CD4-positive, alpha-beta T cell treated with Interleukin-1 beta for 1 hour (primary cell): ENCODE results near the gene ZNF19.

Experiments used
- DNase-seq, 2 donors: peaks; one replicate each; pipeline ENCODE4 v3.0.0-alpha.2; 2020 to 2022

The ZNF19 gene

GRCh38 chr16:71484006-71484893 lies 4.9 kb downstream of the ZNF19 start:
- peak; percentile 85 to 89 for DNase-seq

GRCh38 chr16:71482569-71482968 lies 6.6 kb downstream of the ZNF19 start:
- no peak for DNase-seq

DNA sequence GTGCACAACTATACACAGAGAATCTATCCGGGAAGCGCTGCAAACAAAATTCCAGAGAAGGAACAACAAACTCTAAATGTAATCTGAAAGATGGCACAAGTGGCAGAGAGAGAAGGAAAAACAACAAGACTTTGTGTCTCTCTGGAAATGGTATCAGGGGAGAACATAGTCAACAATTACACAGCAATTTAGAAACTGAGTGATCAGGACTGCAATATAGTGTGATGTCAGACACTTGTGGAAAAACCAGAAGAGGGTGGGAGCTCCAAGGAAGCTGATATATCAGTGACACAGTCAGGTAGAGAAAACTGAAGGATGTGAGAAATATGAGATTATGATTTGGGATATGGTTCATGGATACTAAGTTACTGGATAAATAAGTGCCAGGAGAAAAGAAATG lies 8.2 kb downstream of the ZNF19 start:
- no peak for DNase-seq

GRCh38 chr16:71479420-71479819 lies 9.7 kb downstream of the ZNF19 start:
- DNase-seq = no peak

DNA sequence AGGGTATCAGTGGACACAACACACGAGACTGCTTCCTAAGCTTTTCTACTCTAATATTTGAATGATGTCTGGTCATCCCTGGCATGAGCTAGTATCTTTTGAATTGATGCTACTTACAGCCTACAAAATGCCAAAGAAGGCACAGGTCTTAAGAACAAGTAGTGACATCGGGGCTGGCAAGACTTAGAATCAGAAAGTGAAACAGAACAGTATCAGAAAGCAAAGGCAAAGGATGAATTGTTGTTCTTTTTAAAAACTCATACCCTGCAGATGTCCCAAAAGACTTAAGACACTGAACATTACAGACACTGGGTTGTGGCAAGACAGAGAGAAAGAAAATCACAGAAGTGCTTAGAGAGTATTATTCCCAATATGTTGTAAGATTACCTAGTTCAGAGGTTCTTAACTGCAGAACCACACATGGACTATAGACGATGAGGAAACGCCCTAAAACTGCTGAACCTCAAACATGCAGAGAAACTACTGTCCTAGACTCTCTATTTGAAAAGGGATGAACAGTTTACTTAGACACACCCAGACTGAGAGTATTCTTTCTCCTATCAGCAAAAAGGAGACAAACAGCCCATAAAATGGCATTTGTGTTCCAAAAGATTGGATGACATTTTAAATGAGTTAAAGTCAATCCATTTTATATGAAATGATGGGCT lies 12.5 kb downstream of the ZNF19 start:
- no peak for DNase-seq

- no peak for DNase-seq
Measured at GRCh38 chr16:71474864-71475263, 14.3 kb downstream of the ZNF19 start.

- no peak for DNase-seq
Measured at GRCh38 chr16:71473891-71474290, 15.2 kb downstream of the ZNF19 start.

DNA sequence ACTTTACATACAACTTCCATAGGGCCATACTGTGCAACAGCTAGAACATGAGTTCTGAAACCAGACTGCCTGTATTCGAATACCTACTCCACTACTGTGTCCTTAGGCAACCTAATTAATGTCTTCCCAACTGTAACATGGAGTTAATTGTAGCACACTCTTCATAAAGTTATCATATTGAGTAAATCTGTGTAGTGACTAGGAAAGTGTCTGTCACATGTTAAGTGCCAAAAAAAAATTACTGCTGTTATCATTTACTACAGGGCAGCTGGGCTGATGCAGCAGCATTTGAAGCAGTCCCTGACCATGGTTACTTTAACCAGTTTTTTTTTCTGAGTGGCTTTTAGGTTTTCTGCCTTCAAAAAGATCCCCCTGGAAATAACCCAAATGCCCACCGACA lies 16.2 kb downstream of the ZNF19 start:
- no peak for DNase-seq

DNA sequence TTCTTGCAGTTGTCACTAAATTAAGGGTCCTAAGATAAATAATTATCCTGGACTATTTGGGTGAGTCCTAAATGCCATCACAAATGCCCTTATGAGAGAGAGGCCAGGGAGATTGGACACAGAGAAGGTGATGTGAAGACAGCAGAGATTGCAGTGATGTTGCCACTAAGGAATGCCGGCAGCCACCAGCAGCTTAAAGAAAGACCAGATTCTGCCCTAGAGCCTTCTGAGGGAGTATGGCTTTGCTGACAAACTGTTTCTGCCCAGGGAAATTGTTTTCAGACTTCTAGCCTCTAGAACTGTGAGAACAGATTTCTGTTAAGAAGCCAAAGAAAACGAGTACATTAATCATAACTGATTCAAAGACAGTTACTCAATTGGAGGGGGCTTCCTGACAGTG lies 17.1 kb downstream of the ZNF19 start:
- no peak for DNase-seq

GRCh38 chr16:71467810-71468209 lies 21.3 kb downstream of the ZNF19 start:
- peak; percentile 6 to 22 for DNase-seq

DNA sequence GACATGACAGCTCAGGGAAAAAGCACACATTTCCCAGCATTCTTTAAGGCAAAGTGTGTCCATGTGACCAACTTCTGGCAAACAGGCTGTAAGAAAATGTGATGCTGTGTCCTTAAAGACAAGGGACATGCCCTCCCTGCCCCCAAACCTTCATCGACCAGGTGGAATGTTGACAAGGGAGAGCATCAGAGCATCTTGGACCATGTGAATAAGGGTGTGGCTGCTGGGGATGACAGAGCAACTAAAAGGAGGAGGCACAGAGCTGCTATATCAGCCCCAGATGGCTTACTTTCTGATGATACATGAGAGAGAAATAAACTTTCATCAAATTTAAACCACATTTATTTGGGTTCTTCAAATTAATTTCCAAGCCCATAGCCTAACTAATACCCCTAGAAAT lies 24.9 kb downstream of the ZNF19 start:
- no peak for DNase-seq

DNA sequence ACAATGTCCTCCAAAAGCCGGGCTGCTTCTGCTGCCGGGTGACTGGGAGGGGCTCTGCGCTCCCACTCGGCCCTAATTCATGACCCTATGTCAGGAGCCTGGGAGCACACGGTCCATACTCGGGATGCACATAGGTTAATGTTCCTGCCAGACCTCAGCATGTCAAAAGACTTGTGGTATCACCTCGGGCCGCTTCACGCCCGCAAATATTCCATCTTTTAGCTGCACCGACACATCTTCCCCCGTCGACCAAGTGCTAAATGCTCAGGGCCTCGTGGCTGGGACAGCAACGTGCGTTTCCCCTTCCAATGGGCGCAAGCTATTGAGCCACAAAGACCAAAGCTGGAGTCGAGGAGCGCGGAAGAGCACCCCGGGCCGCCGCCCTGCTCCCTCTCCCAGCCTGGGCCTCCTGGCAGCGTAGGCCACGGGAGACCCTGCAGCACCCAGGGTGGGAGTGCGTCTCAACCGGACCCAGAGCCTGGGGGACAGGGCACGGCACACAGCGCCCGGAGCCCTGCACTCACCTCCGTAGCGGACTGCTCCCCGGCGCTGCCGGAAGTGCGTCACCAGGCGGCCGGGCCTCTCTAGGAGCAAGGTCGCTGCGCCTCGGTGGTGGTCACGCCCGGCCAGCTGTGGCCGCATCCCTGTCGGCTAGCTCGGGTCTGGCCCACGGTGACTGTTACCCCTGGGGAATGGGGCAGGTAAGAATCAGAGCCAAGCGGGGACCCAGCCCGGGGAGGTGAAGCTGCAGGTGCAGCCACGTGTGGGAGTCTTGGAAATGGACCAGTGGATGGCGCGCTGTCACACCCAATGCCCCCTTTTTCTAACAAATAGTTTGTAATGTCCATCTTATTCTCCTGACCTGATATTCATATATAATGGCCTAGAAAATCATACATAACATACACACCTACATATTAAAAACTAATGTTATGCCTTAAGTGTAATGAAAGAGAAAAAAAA lies 27.2 kb downstream of the ZNF19 start, which contains the start of gene ZNF23:
ZNF23 (minus strand) TSS at position 562 of the 963 bp plus-strand sequence. CDS start 5,451 bp downstream, outside the sequence.
- DNase-seq = peak; percentile 81 to 85

DNA sequence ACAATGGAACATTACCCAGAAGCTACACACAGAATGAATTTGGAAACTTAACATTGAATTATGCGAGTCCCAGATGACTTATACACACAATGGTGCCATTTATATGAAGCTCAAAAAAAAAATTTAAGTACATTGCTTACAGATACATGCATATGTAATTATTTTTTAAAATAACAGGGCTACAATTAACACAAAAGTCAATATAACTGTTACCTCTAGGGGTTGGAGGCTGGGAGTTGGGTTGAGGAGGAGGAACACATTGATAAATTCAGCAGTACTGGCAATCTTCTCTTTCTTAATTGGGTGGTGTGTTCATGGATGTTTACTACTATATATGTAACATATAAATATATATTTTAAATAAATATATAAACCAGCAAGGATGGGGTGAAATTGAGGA lies 28.2 kb downstream of the ZNF19 start:
- DNase-seq = no peak

DNA sequence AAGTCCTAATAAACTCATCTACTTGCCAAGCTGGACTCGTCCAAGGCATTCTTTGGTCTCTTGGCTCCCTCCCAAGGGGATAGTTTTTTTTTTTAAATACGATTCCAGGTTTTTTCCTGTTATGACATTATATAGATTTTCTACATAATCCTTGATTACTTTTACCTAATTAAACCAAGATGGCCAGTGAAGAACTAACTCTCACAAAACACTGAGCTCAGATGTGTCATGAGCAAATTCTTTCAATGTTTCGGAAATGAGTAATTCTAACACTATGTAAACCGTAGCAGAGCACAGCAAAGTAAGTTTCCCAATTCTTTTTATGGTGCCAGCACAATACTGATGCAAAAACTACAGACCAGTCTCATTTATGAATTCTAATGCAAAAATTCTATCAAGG lies 28.9 kb downstream of the ZNF19 start:
- no peak for DNase-seq

GRCh38 chr16:71459510-71459909 lies 29.6 kb downstream of the ZNF19 start:
- DNase-seq = no peak

- no peak for DNase-seq
Measured at GRCh38 chr16:71456801-71457200, 32.3 kb downstream of the ZNF19 start.

DNA sequence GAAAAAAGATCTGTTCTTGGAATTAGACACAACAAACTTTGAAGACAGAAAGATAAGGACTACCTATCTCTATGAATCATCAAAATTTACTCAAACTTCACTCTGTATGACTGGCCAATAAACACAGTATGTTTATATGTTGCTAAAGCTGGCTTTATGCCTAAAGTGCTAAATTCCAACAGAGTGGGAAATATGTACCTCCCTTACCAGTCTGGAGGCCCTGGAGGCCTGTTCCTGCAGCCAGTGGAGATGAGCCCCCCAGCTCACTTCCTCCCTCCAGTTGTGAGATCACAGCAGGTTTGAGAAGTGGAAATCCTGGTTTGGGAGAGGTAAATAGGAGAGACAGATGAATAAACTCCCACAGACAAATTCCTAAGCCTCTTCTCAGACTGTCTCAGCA lies 36.1 kb downstream of the ZNF19 start:
- DNase-seq = no peak

DNA sequence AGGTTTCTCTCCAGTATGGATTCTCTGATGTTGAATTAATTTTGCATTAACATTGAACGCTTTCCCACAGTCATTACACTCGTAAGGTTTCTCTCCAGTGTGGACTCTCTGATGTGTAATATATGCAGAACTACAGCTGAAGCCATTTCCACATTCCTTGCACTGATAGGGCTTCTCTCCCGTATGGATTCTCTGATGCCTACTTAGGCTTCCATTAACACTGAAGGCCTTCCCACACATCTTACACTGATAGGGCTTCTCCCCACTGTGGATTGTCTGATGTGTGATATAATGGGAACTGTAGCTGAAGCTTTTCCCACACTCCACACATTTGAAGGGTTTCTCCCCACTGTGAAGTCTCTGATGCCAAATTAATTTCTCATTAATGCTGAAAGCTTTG lies 40.1 kb downstream of the ZNF19 start:
- no peak for DNase-seq

GRCh38 chr16:71448274-71448866 lies 40.8 kb downstream of the ZNF19 start:
- DNase-seq = no peak

- DNase-seq = no peak
Measured at GRCh38 chr16:71443714-71444113, 45.4 kb downstream of the ZNF19 start.

DNA sequence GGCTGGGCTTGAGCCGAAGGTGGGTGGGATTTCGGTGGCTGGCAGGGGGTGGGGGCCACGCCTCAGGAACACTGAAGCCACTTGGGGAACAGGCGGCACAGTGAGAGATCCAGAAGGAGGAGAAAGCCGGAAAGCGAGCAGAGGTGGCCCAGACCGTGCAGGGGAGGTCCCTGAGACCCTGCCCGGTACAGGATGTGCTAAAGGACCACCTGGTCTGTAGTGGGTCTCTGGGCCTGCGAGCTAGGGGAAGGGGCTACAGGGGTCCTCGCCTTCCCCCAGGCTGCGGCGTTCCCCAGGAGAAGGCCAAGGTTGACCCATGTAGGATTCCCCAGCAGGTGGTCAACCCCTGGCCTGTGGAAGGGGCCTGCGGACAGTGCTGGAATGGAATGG lies 47.1 kb downstream of the ZNF19 start, which contains the start of gene TLE7:
TLE7 (minus strand) TSS at position 4 of the 390 bp plus-strand sequence. CDS start 8,730 bp downstream, outside the sequence.
- no peak for DNase-seq

GRCh38 chr16:71441348-71442050 lies 47.6 kb downstream of the ZNF19 start:
- peak in 1 of 2 donors; percentile 15 for DNase-seq
